OCI-LY1 (cell line): Measurements from ENCODE around the gene PRKCA.

Experiments
- EZH2 ChIP-seq: fragments of 200-600 bp; sonication (generic), shearing (Covaris generic); IDR thresholded peaks from 2 replicates; pipeline ENCODE4 v1.8.0; 2017; ENCODE audit warnings: borderline replicate concordance, mixed run types, mild to moderate bottlenecking, antibody characterized with exemption, low read length, moderate library complexity, mixed read lengths
- TF ChIP-seq, protein P1 (sequence below): fragments of 200-600 bp; sonication (generic), shearing (Covaris generic); IDR thresholded peaks from 2 replicates; pipeline ENCODE4 v1.5.1; 2017; ENCODE audit warnings: mild to moderate bottlenecking, antibody characterized with exemption, low read length, moderate library complexity, mixed read lengths

DNA sequence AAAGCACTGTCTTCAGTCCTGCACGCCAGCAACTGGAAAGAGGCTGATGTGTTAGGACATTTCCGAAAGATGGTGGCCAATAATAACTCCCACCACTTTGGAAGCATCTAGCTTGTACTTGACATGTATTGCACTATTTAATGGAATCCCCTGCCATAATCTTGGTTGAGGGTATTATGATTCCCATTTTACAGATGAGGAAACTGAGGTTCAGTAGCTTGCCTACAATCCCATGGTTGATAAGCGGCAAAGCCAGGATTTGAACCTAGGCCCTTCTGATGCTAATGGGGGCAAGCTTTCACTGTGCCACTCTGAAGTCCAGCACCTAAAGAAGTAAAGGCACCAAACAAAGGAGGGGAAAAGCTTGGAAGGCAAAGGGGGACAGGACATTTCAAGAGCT lies 540.5 kb downstream of the PRKCA start:
- TF ChIP-seq, protein P1, sequence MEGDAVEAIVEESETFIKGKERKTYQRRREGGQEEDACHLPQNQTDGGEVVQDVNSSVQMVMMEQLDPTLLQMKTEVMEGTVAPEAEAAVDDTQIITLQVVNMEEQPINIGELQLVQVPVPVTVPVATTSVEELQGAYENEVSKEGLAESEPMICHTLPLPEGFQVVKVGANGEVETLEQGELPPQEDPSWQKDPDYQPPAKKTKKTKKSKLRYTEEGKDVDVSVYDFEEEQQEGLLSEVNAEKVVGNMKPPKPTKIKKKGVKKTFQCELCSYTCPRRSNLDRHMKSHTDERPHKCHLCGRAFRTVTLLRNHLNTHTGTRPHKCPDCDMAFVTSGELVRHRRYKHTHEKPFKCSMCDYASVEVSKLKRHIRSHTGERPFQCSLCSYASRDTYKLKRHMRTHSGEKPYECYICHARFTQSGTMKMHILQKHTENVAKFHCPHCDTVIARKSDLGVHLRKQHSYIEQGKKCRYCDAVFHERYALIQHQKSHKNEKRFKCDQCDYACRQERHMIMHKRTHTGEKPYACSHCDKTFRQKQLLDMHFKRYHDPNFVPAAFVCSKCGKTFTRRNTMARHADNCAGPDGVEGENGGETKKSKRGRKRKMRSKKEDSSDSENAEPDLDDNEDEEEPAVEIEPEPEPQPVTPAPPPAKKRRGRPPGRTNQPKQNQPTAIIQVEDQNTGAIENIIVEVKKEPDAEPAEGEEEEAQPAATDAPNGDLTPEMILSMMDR: no peak
- TF ChIP-seq EZH2: no peak
